Measurements from ENCODE around the gene CAB39L. TPM values are rescaled to one million over a fixed set of nuclear protein-coding genes. Genes with fewer than 3 reads are reported as not detected.

Gene CAB39L
- total RNA-seq, 1 donor from 2014 or later: 3.4 TPM

DNA sequence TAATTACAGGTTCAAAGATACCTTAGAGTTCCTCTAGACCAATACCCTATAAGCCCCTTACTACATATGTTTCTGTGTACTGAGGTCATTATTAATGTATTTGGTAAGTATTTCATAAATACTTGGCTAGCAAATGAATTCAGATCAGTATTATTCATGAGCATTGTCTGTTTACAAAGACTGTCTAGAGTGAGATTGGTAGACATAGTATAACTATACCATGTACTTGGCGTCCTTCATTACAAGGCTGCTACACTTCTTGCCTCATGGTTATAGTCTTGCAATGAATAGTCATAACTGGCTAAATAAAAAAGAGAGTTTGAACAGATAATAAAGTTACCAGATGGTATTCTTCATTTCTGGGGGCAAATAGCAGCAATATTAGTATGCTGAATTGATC lies 12.3 kb upstream of the CAB39L start:
- H3K27ac Mint-ChIP-seq: no peak overlapping the region
- no peak overlapping the region for H3K4me3 Mint-ChIP-seq
- H3K36me3 Mint-ChIP-seq (ENCODE audit: low read depth): peaks cover 37% of the 10 kb centered on the region
- DNase-seq (no peak), ATAC-seq (ENCODE audit: low read depth) (no peak)
- TF ChIP-seq, protein P1, sequence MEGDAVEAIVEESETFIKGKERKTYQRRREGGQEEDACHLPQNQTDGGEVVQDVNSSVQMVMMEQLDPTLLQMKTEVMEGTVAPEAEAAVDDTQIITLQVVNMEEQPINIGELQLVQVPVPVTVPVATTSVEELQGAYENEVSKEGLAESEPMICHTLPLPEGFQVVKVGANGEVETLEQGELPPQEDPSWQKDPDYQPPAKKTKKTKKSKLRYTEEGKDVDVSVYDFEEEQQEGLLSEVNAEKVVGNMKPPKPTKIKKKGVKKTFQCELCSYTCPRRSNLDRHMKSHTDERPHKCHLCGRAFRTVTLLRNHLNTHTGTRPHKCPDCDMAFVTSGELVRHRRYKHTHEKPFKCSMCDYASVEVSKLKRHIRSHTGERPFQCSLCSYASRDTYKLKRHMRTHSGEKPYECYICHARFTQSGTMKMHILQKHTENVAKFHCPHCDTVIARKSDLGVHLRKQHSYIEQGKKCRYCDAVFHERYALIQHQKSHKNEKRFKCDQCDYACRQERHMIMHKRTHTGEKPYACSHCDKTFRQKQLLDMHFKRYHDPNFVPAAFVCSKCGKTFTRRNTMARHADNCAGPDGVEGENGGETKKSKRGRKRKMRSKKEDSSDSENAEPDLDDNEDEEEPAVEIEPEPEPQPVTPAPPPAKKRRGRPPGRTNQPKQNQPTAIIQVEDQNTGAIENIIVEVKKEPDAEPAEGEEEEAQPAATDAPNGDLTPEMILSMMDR (IDR thresholded peaks at IDR 0.05): no peak
- no peaks in the 10 kb centered on the region for H3K27me3 Mint-ChIP-seq
- H3K9me3 Mint-ChIP-seq: no peaks in the 10 kb centered on the region
- peaks cover 15% of the 10 kb centered on the region for H3K4me1 Mint-ChIP-seq
- ChIA-PET POLR2A (no interaction called here), CTCF (no interaction called here)
- intact Hi-C loops (cut with micrococcal nuclease): no loop called here

DNA sequence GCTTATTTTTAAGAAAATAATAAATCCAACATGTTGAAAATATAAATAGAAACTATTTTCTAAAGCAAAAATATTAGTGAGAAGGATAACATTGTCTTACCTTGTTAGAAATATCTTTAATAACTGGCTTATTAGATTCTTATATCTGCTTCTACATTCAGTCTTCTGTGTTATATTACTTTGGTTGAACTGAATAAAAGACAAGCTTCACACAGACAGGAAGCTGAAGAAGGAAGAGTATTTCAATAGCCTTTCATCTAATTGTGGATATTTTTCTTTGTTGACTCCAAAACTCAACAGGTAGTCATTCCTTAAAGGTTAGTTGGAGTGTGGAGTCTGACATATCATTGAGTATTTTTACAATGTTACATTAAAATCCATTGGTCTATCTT lies 11.1 kb upstream of the CAB39L start:
- Mint-ChIP-seq H3K36me3 (ENCODE audit: low read depth) (peaks cover 33% of the 10 kb centered on the region), H3K4me3 (no peak overlapping the region), H3K27ac (peak overlapping the region; percentile 41), H3K9me3 (no peaks in the 10 kb centered on the region), H3K4me1 (peaks cover 22% of the 10 kb centered on the region), H3K27me3 (no peaks in the 10 kb centered on the region)
- no peak for DNase-seq
- ChIA-PET CTCF (interaction anchor here (1.2 kb wide), 1 partner anchor 152 kb away, joined by 3 read pairs; no protein-coding TSS in a partner anchor), POLR2A (interaction anchor here (0.7 to 3.6 kb wide), 4 partner anchors 8 to 41 kb away, joined by 3 to 30 read pairs (median 4); partner anchors contain the start of genes CAB39L, PHF11 and SETDB2)
- intact Hi-C loops (cut with micrococcal nuclease): no loop called here
- TF ChIP-seq, protein P1 (IDR thresholded peaks at IDR 0.05): no peak
- ATAC-seq (ENCODE audit: low read depth): peak; percentile 34

DNA sequence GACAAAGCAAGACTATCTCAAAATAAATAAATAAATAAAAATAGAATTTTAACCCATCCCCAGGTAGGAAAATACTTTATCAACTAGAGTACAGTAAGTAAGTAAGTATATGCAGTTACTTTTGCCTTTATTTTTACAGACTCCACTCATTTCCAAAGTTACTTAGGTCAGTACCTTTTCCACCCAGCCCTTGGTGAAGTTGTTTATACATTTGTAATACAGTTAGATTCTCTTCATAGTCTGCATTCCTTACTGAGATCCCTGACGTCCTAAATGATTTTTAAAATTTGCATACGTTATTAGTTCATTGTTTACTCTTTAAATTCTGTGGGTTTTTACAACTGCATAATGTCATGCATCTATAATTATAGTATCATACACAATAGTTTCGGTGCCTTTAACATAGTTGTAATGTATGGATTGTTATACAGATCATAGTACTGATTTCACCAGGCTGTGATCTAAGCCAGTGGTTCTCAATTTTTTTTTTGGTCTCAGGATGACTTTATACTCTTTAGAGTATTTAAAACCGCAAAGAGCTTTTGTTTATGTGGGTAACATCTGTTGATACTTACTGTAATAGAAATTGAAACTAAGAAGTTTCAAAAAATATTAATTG lies 10.6 kb upstream of the CAB39L start:
- ChIA-PET POLR2A (interaction anchor here (0.7 to 3.6 kb wide), 4 partner anchors 8 to 41 kb away, joined by 3 to 30 read pairs (median 4); partner anchors contain the start of genes CAB39L, PHF11 and SETDB2), CTCF (interaction anchor here (1.2 kb wide), 1 partner anchor 152 kb away, joined by 3 read pairs; no protein-coding TSS in a partner anchor)
- peaks cover 35% of the 10 kb centered on the region for H3K36me3 Mint-ChIP-seq (ENCODE audit: low read depth)
- DNase-seq: no peak
- peaks cover 27% of the 10 kb centered on the region for H3K4me1 Mint-ChIP-seq
- no peak overlapping the region for H3K4me3 Mint-ChIP-seq
- no peaks in the 10 kb centered on the region for H3K9me3 Mint-ChIP-seq
- H3K27ac Mint-ChIP-seq: peak overlapping the region; percentile 59
- peak; percentile 78 for ATAC-seq (ENCODE audit: low read depth)
- H3K27me3 Mint-ChIP-seq: no peaks in the 10 kb centered on the region
- intact Hi-C loops (cut with micrococcal nuclease): no loop called here
- TF ChIP-seq, protein P1 (IDR thresholded peaks at IDR 0.05): no peak

DNA sequence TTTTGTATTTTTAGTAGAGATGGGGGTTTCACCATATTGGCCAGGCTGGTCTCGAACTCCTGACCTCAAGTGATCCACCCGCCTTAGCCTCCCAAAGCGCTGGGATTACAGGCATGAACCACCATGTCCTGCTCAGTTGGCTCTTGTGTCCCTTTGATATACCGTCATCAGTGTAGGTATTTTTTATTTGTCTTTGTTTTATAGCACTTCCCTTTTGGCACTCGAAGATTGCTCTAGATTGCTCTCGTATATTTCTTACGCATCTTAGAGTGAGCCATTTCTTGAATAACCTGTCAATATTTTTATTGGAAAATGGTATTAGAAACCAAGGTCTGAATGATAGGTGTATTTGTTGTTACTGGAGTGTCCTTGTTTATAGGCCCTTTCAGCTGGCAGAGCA lies 9.6 kb upstream of the CAB39L start:
- intact Hi-C loops (cut with micrococcal nuclease): no loop called here
- H3K27me3 Mint-ChIP-seq: no peaks in the 10 kb centered on the region
- no peak overlapping the region for H3K27ac Mint-ChIP-seq
- no peak for DNase-seq
- H3K9me3 Mint-ChIP-seq: no peaks in the 10 kb centered on the region
- no peak overlapping the region for H3K4me3 Mint-ChIP-seq
- H3K4me1 Mint-ChIP-seq: peaks cover 37% of the 10 kb centered on the region
- peaks cover 42% of the 10 kb centered on the region for H3K36me3 Mint-ChIP-seq (ENCODE audit: low read depth)
- no peak for ATAC-seq (ENCODE audit: low read depth)
- CTCF ChIA-PET: no interaction called here
- TF ChIP-seq, protein P1 (IDR thresholded peaks at IDR 0.05): no peak
- POLR2A ChIA-PET: interaction anchor here (3.6 kb wide), 1 partner anchor 9 kb away, joined by 30 read pairs; the partner anchor contains the start of genes CAB39L and SETDB2

DNA sequence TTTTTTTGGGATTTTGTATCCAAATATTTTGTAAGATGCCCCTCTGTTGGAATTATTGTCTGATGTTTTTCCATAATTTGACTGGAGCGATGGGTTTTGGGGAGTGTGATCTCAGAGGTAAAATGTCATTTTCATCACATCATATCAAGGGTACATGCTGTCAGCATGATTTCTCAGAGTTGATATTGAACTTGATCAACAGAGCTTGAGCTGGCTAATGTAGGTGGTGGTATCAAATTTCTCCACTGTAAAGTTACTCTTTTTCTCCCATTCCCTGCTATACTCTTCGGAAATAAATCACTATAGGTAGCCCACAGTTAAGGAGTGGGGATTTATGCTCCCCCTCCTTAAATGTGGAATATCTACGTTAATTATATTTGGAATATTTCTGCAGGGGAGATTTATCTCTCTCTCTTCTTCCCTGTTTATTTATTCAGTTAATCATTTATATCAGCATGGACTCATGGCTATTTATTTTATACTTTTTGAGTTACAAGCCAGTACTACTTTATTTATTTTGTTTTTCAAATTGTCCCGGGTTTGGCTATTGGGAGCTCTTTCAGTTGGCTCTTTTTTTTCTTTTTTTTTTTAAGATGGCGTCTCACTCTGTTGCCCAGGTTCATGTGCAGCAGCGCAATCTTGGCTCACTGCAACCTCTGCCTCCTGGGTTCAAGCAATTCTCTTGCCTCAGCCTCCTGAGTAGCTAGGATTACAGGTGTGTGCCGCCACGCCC lies 9.0 kb upstream of the CAB39L start:
- TF ChIP-seq, protein P1 (IDR thresholded peaks at IDR 0.05): no peak
- CTCF ChIA-PET: no interaction called here
- Mint-ChIP-seq H3K4me3 (no peak overlapping the region), H3K9me3 (no peaks in the 10 kb centered on the region), H3K27ac (no peak overlapping the region), H3K4me1 (peaks cover 43% of the 10 kb centered on the region), H3K36me3 (ENCODE audit: low read depth) (peaks cover 36% of the 10 kb centered on the region), H3K27me3 (no peaks in the 10 kb centered on the region)
- POLR2A ChIA-PET: interaction anchor here (3.6 kb wide), 1 partner anchor 9 kb away, joined by 30 read pairs; the partner anchor contains the start of genes CAB39L and SETDB2
- DNase-seq (no peak), ATAC-seq (ENCODE audit: low read depth) (no peak)
- intact Hi-C loops (cut with micrococcal nuclease): no loop called here

All from activated B cell treated with CpG ODN at 0.5 μM for 24 hours (primary cell).